22Rv1 (cell line): Measurements from ENCODE around the gene CDKAL1.

ENCODE experiments used
- ZFX ChIP-seq: fragments of 450-650 bp; IDR thresholded peaks from 2 replicates; pipeline ENCODE4 v1.6.1; 2017; ENCODE audit warnings: antibody characterized with exemption, borderline replicate concordance
- TF ChIP-seq, protein P1 (sequence below): fragments of 450-650 bp; IDR thresholded peaks from 2 replicates; pipeline ENCODE4 v1.5.1; 2017; ENCODE audit warnings: mild to moderate bottlenecking

DNA sequence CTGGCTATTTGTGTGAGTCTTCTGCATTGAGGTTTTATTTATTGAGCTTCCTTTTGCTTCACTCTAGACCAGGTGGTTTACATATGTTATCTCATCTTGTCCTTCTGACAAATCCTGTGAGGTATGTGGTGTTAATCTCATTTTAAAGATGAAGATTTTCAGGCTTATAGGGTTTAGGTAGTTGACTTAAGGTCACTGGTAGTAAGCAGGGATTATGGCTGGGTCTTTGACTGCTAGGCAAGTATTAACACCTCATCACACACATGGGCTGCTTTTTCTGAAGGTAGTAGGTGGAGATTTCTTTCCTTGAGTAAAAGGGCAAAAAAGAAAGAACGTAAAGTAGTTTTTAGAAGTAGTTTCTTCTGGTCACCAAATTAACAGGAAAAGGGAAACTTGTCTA, 72.6 kb downstream of the CDKAL1 start:
- TF ChIP-seq, protein P1, sequence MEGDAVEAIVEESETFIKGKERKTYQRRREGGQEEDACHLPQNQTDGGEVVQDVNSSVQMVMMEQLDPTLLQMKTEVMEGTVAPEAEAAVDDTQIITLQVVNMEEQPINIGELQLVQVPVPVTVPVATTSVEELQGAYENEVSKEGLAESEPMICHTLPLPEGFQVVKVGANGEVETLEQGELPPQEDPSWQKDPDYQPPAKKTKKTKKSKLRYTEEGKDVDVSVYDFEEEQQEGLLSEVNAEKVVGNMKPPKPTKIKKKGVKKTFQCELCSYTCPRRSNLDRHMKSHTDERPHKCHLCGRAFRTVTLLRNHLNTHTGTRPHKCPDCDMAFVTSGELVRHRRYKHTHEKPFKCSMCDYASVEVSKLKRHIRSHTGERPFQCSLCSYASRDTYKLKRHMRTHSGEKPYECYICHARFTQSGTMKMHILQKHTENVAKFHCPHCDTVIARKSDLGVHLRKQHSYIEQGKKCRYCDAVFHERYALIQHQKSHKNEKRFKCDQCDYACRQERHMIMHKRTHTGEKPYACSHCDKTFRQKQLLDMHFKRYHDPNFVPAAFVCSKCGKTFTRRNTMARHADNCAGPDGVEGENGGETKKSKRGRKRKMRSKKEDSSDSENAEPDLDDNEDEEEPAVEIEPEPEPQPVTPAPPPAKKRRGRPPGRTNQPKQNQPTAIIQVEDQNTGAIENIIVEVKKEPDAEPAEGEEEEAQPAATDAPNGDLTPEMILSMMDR, result no peak
- TF ChIP-seq ZFX, result no peak
